SK-N-SH treated with all-trans-retinoic acid at 6 μM for 48 hours (cell line): Measurements from ENCODE around the gene COPS8.

Source experiments
- ARNTL ChIP-seq: fragments of 450-650 bp; formaldehyde crosslinking; IDR thresholded peaks from 2 replicates; pipeline ENCODE4 v1.5.0; 2020; ENCODE audit warnings: low read depth, mild to moderate bottlenecking, moderate library complexity, borderline replicate concordance
- BACH2 ChIP-seq: fragments of 250-450 bp; sonication (Bioruptor Pico); IDR thresholded peaks from 2 replicates; pipeline ENCODE4 v1.9.0; 2021; ENCODE audit warnings: mild to moderate bottlenecking, borderline replicate concordance
- ESRRG ChIP-seq: fragments of 250-450 bp; sonication (Bioruptor Pico); IDR thresholded peaks from 2 replicates; pipeline ENCODE4 v1.6.1; 2021; ENCODE audit warnings: mild to moderate bottlenecking
- ISL1 ChIP-seq: fragments of 250-450 bp; sonication (Bioruptor Pico); IDR thresholded peaks from 2 replicates; pipeline ENCODE4 v2.1.2; 2022; ENCODE audit warnings: mild to moderate bottlenecking, moderate library complexity
- PPARA ChIP-seq: fragments of 250-450 bp; sonication (Bioruptor Pico); IDR thresholded peaks from 2 replicates; pipeline ENCODE4 v1.5.0; 2020; ENCODE audit warnings: mild to moderate bottlenecking, borderline replicate concordance
- RARB ChIP-seq: fragments of 250-450 bp; sonication (Bioruptor Pico); IDR thresholded peaks from 2 replicates; pipeline ENCODE4 v1.8.0; 2021; ENCODE audit warnings: mild to moderate bottlenecking, moderate library complexity
- TOX ChIP-seq: fragments of 250-450 bp; sonication (Bioruptor Pico); IDR thresholded peaks from 2 replicates; pipeline ENCODE4 v1.8.0; 2021; ENCODE audit warnings: mild to moderate bottlenecking, moderate library complexity, borderline replicate concordance
- ZC3H10 ChIP-seq: fragments of 250-450 bp; sonication (Bioruptor Pico); IDR thresholded peaks from 2 replicates; pipeline ENCODE4 v1.5.1; 2021; ENCODE audit warnings: mild to moderate bottlenecking, moderate library complexity
- ZFP3 ChIP-seq: fragments of 250-450 bp; sonication (Bioruptor Pico); IDR thresholded peaks from 2 replicates; pipeline ENCODE4 v1.5.0; 2020; ENCODE audit warnings: mild to moderate bottlenecking, moderate library complexity
- ZFP30 ChIP-seq: fragments of 450-650 bp; formaldehyde crosslinking; IDR thresholded peaks from 2 replicates; pipeline ENCODE4 v1.5.0; 2022; ENCODE audit warnings: mild to moderate bottlenecking, moderate library complexity
- TF ChIP-seq, protein P1 (sequence below): fragments of 250-450 bp; sonication (Bioruptor Pico); IDR thresholded peaks from 2 replicates; pipeline ENCODE4 v1.8.0; 2020; ENCODE audit warnings: mild to moderate bottlenecking, moderate library complexity, borderline replicate concordance
- TF ChIP-seq, protein P2 (sequence below): fragments of 250-450 bp; sonication (Bioruptor Pico); IDR thresholded peaks from 2 replicates; pipeline ENCODE4 v1.5.0; 2020; ENCODE audit warnings: mild to moderate bottlenecking, moderate library complexity
- TF ChIP-seq, protein P3 (sequence below): fragments of 250-450 bp; sonication (Bioruptor Pico); IDR thresholded peaks from 2 replicates; pipeline ENCODE4 v1.5.1; 2020; ENCODE audit warnings: low read depth, mild to moderate bottlenecking, moderate library complexity
- TF ChIP-seq, protein P4 (sequence below): fragments of 250-450 bp; sonication (Bioruptor Pico); IDR thresholded peaks from 2 replicates; pipeline ENCODE4 v1.5.1; 2021; ENCODE audit warnings: mild to moderate bottlenecking, moderate library complexity

DNA sequence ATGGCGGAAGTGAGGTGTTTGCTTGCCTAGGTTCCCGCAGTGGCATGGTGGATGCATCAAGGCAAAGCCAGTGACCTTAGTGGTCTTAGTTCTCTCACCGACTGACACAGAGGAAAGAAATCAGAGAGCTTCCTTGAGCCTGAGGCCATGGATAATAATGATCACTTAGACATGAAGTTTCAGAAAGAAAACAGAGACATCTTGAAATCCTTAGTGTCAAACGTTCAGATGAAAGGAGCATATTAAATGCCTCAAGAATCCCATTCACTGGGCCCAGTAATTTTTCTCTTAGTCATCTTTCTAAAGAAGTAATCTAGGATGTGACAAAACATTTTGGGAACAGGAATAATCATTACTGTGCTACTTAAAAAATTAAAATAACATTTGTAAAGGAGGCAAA, 35.2 kb downstream of the COPS8 start:
- TF ChIP-seq ZFP30 (CRISPR knock-in tag), result no peak
- TF ChIP-seq ZFP3 (CRISPR knock-in tag), result no peak
- no peak for TF ChIP-seq TOX
- no peak for TF ChIP-seq RARB (CRISPR knock-in tag)
- TF ChIP-seq ESRRG (CRISPR knock-in tag), result no peak
- TF ChIP-seq ZC3H10 (CRISPR knock-in tag), result no peak
- TF ChIP-seq PPARA (CRISPR knock-in tag), result no peak
- TF ChIP-seq, protein P1, sequence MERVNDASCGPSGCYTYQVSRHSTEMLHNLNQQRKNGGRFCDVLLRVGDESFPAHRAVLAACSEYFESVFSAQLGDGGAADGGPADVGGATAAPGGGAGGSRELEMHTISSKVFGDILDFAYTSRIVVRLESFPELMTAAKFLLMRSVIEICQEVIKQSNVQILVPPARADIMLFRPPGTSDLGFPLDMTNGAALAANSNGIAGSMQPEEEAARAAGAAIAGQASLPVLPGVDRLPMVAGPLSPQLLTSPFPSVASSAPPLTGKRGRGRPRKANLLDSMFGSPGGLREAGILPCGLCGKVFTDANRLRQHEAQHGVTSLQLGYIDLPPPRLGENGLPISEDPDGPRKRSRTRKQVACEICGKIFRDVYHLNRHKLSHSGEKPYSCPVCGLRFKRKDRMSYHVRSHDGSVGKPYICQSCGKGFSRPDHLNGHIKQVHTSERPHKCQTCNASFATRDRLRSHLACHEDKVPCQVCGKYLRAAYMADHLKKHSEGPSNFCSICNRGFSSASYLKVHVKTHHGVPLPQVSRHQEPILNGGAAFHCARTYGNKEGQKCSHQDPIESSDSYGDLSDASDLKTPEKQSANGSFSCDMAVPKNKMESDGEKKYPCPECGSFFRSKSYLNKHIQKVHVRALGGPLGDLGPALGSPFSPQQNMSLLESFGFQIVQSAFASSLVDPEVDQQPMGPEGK (CRISPR knock-in tag), result no peak
- TF ChIP-seq BACH2 (CRISPR knock-in tag), result no peak
- TF ChIP-seq ARNTL (CRISPR knock-in tag), result no peak
- no peak for TF ChIP-seq ISL1 (CRISPR knock-in tag)
- TF ChIP-seq, protein P2, sequence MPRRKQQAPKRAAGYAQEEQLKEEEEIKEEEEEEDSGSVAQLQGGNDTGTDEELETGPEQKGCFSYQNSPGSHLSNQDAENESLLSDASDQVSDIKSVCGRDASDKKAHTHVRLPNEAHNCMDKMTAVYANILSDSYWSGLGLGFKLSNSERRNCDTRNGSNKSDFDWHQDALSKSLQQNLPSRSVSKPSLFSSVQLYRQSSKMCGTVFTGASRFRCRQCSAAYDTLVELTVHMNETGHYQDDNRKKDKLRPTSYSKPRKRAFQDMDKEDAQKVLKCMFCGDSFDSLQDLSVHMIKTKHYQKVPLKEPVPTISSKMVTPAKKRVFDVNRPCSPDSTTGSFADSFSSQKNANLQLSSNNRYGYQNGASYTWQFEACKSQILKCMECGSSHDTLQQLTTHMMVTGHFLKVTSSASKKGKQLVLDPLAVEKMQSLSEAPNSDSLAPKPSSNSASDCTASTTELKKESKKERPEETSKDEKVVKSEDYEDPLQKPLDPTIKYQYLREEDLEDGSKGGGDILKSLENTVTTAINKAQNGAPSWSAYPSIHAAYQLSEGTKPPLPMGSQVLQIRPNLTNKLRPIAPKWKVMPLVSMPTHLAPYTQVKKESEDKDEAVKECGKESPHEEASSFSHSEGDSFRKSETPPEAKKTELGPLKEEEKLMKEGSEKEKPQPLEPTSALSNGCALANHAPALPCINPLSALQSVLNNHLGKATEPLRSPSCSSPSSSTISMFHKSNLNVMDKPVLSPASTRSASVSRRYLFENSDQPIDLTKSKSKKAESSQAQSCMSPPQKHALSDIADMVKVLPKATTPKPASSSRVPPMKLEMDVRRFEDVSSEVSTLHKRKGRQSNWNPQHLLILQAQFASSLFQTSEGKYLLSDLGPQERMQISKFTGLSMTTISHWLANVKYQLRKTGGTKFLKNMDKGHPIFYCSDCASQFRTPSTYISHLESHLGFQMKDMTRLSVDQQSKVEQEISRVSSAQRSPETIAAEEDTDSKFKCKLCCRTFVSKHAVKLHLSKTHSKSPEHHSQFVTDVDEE (CRISPR knock-in tag), result no peak
- TF ChIP-seq, protein P3, sequence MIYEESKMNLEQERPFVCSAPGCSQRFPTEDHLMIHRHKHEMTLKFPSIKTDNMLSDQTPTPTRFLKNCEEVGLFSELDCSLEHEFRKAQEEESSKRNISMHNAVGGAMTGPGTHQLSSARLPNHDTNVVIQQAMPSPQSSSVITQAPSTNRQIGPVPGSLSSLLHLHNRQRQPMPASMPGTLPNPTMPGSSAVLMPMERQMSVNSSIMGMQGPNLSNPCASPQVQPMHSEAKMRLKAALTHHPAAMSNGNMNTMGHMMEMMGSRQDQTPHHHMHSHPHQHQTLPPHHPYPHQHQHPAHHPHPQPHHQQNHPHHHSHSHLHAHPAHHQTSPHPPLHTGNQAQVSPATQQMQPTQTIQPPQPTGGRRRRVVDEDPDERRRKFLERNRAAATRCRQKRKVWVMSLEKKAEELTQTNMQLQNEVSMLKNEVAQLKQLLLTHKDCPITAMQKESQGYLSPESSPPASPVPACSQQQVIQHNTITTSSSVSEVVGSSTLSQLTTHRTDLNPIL (CRISPR knock-in tag), result no peak
- TF ChIP-seq, protein P4, sequence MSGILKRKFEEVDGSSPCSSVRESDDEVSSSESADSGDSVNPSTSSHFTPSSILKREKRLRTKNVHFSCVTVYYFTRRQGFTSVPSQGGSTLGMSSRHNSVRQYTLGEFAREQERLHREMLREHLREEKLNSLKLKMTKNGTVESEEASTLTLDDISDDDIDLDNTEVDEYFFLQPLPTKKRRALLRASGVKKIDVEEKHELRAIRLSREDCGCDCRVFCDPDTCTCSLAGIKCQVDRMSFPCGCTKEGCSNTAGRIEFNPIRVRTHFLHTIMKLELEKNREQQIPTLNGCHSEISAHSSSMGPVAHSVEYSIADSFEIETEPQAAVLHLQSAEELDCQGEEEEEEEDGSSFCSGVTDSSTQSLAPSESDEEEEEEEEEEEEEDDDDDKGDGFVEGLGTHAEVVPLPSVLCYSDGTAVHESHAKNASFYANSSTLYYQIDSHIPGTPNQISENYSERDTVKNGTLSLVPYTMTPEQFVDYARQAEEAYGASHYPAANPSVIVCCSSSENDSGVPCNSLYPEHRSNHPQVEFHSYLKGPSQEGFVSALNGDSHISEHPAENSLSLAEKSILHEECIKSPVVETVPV (CRISPR knock-in tag), result no peak
